ENCODE results near the gene ADORA2A.

GRCh38 chr22:24401931-24402367 is 25.4 kb upstream of the ADORA2A start:
- TF ChIP-seq EZH2 (IDR thresholded peaks at IDR 0.05) = no peak
- no peak for TF ChIP-seq POLR2AphosphoS5 (IDR thresholded peaks at IDR 0.05; ENCODE audit: borderline replicate concordance, low read depth, low read length)
- no peak for TF ChIP-seq FOXP2 (optimal IDR thresholded peaks at IDR 0.05; ENCODE audit: control extremely low read depth, extremely low read length, insufficient read depth)
